ENCODE measurements around the gene ATP6V1G3. TPM values are rescaled to one million over a fixed set of nuclear protein-coding genes. Genes with fewer than 3 reads are reported as not detected.

ATP6V1G3 gene
- total RNA-seq, 4 donors from 2014 or later, result not detected

- H3K9me3 ChIP-seq, result no peaks in the 10 kb centered on the region
- no peak overlapping the region for H3K4me3 ChIP-seq
- TF ChIP-seq EP300 (IDR thresholded peaks at IDR 0.05; ENCODE audit: low read depth), result no peak
- no peak for TF ChIP-seq POLR2AphosphoS5 (IDR thresholded peaks at IDR 0.05)
- TF ChIP-seq CTCF (IDR thresholded peaks at IDR 0.05), result no peak
- TF ChIP-seq POLR2A (IDR thresholded peaks at IDR 0.05), result no peak
- no peak for DNase-seq
- in situ Hi-C loops (cut with MboI; ENCODE audit: low pct_ligation_motif_present in 1 of 4, low pct_unique_long_range_greater_than_20kb in 1 of 4, low sequenced_read_pairs in 3 of 4) (no loop called here), intact Hi-C loops (cut with DNase I; ENCODE audit: low total_unique reads) (no loop called here)
- H3K27ac ChIP-seq, result no peak overlapping the region
- no peaks in the 10 kb centered on the region for H3K4me1 ChIP-seq
- H3K36me3 ChIP-seq, result no peaks in the 10 kb centered on the region
- no peaks in the 10 kb centered on the region for H3K27me3 ChIP-seq
- 69 to 86% methylated on average over 1 of the region's 1 CpG for WGBS, 2 donors (ENCODE audit: low coverage in 1 of 2)
Measured at GRCh38 chr1:198563583-198563982, 23.1 kb upstream of the ATP6V1G3 start.

- no peak overlapping the region for H3K4me3 ChIP-seq
- no peak for DNase-seq
- intact Hi-C loops (cut with DNase I; ENCODE audit: low total_unique reads), result no loop called here
- in situ Hi-C loops (cut with MboI; ENCODE audit: low pct_ligation_motif_present in 1 of 4, low pct_unique_long_range_greater_than_20kb in 1 of 4, low sequenced_read_pairs in 3 of 4), result no loop called here
- H3K9me3 ChIP-seq, result no peaks in the 10 kb centered on the region
- no peaks in the 10 kb centered on the region for H3K4me1 ChIP-seq
- TF ChIP-seq EP300 (IDR thresholded peaks at IDR 0.05; ENCODE audit: low read depth) (no peak), CTCF (IDR thresholded peaks at IDR 0.05) (no peak), POLR2AphosphoS5 (IDR thresholded peaks at IDR 0.05) (no peak), POLR2A (IDR thresholded peaks at IDR 0.05) (no peak)
- H3K27ac ChIP-seq, result no peak overlapping the region
- WGBS, 2 donors (ENCODE audit: low coverage in 1 of 2), result 41 to 59% methylated on average over 2 of the region's 2 CpGs
- H3K27me3 ChIP-seq, result no peaks in the 10 kb centered on the region
- H3K36me3 ChIP-seq, result no peaks in the 10 kb centered on the region
Measured at GRCh38 chr1:198560161-198560560, 19.7 kb upstream of the ATP6V1G3 start.

GRCh38 chr1:198559362-198559761 is 18.9 kb upstream of the ATP6V1G3 start:
- intact Hi-C loops (cut with DNase I; ENCODE audit: low total_unique reads) (no loop called here), in situ Hi-C loops (cut with MboI; ENCODE audit: low pct_ligation_motif_present in 1 of 4, low pct_unique_long_range_greater_than_20kb in 1 of 4, low sequenced_read_pairs in 3 of 4) (no loop called here)
- Histone ChIP-seq H3K9me3 (no peaks in the 10 kb centered on the region), H3K4me3 (no peak overlapping the region), H3K27me3 (no peaks in the 10 kb centered on the region), H3K36me3 (no peaks in the 10 kb centered on the region), H3K4me1 (no peaks in the 10 kb centered on the region), H3K27ac (no peak overlapping the region)
- no peak for DNase-seq
- no peak for TF ChIP-seq POLR2A (IDR thresholded peaks at IDR 0.05)

- no peak for DNase-seq
- TF ChIP-seq EP300 (IDR thresholded peaks at IDR 0.05; ENCODE audit: low read depth) (no peak), POLR2AphosphoS5 (IDR thresholded peaks at IDR 0.05) (no peak), CTCF (IDR thresholded peaks at IDR 0.05) (no peak), POLR2A (IDR thresholded peaks at IDR 0.05) (no peak)
- Histone ChIP-seq H3K36me3 (no peaks in the 10 kb centered on the region), H3K9me3 (no peaks in the 10 kb centered on the region), H3K4me3 (no peak overlapping the region), H3K27me3 (no peaks in the 10 kb centered on the region), H3K27ac (no peak overlapping the region), H3K4me1 (no peaks in the 10 kb centered on the region)
- 86 to 94% methylated on average over 1 to 2 of the region's 2 CpGs for WGBS, 2 donors (ENCODE audit: low coverage in 1 of 2)
- in situ Hi-C loops (cut with MboI; ENCODE audit: low pct_ligation_motif_present in 1 of 4, low pct_unique_long_range_greater_than_20kb in 1 of 4, low sequenced_read_pairs in 3 of 4) (no loop called here), intact Hi-C loops (cut with DNase I; ENCODE audit: low total_unique reads) (no loop called here)
Measured at GRCh38 chr1:198558402-198558801, 17.9 kb upstream of the ATP6V1G3 start.

- H3K27me3 ChIP-seq, result no peaks in the 10 kb centered on the region
- WGBS, 2 donors (ENCODE audit: low coverage in 1 of 2), result 57 to 70% methylated on average over 4 of the region's 4 CpGs
- H3K36me3 ChIP-seq, result no peaks in the 10 kb centered on the region
- no peak for TF ChIP-seq CTCF (IDR thresholded peaks at IDR 0.05)
- TF ChIP-seq POLR2A (IDR thresholded peaks at IDR 0.05), result no peak
- TF ChIP-seq EP300 (IDR thresholded peaks at IDR 0.05; ENCODE audit: low read depth), result no peak
- TF ChIP-seq POLR2AphosphoS5 (IDR thresholded peaks at IDR 0.05), result no peak
- in situ Hi-C loops (cut with MboI; ENCODE audit: low pct_ligation_motif_present in 1 of 4, low pct_unique_long_range_greater_than_20kb in 1 of 4, low sequenced_read_pairs in 3 of 4) (no loop called here), intact Hi-C loops (cut with DNase I; ENCODE audit: low total_unique reads) (no loop called here)
- no peaks in the 10 kb centered on the region for H3K9me3 ChIP-seq
- H3K4me1 ChIP-seq, result no peaks in the 10 kb centered on the region
- H3K27ac ChIP-seq, result no peak overlapping the region
- DNase-seq, result peak; percentile 46
- H3K4me3 ChIP-seq, result no peak overlapping the region
Measured at GRCh38 chr1:198556971-198557370, 16.5 kb upstream of the ATP6V1G3 start.

Measured in transverse colon (tissue), 4 donors.